ENCODE measurements around the gene CFL1. TPM values are rescaled to one million over a fixed set of nuclear protein-coding genes. Genes with fewer than 3 reads are reported as not detected.

The CFL1 gene
- total RNA-seq, 1 donor from 2014 or later = 386 TPM

GRCh38 chr11:65872586-65873317 lies 14.8 kb upstream of the CFL1 start, which contains the start of gene EFEMP2:
Gene EFEMP2 (minus strand): TSS chr11:65872800. CDS start chr11:65872354, 446 bp downstream.
- DNase-seq (ENCODE audit: missing footprints) = peak; percentile 79
- intact Hi-C loops (cut with DNase I) = loop anchor here (1.0 kb wide), 1 partner anchor 12 kb away; the partner anchor contains the start of gene MUS81
- ATAC-seq = peak; percentile 43

GRCh38 chr11:65871811-65872548 lies 14.0 kb upstream of the CFL1 start:
- peak; percentile 1 for ATAC-seq
- peak; percentile 45 for DNase-seq (ENCODE audit: missing footprints)
- intact Hi-C loops (cut with DNase I) = no loop called here

- intact Hi-C loops (cut with DNase I) = no loop called here
- ATAC-seq = no peak
- peak; percentile 73 for DNase-seq (ENCODE audit: missing footprints)
Observed at GRCh38 chr11:65870706-65871681, 13.0 kb upstream of the CFL1 start.

- intact Hi-C loops (cut with DNase I) = no loop called here
- DNase-seq (ENCODE audit: missing footprints) (no peak), ATAC-seq (no peak)
Observed at GRCh38 chr11:65870307-65870658, 12.3 kb upstream of the CFL1 start.

GRCh38 chr11:65869643-65870306 lies 11.8 kb upstream of the CFL1 start:
- intact Hi-C loops (cut with DNase I) = no loop called here
- ATAC-seq = no peak
- DNase-seq (ENCODE audit: missing footprints) = peak; percentile 57

GRCh38 chr11:65868907-65869306 lies 10.9 kb upstream of the CFL1 start:
- intact Hi-C loops (cut with DNase I) = no loop called here
- ATAC-seq = no peak
- DNase-seq (ENCODE audit: missing footprints) = no peak

GRCh38 chr11:65868076-65868667 lies 10.2 kb upstream of the CFL1 start:
- ATAC-seq = no peak
- peak; percentile 64 for DNase-seq (ENCODE audit: missing footprints)
- intact Hi-C loops (cut with DNase I) = no loop called here

- DNase-seq (ENCODE audit: missing footprints) = peak; percentile 59
- no peak for ATAC-seq
- intact Hi-C loops (cut with DNase I) = no loop called here
Observed at GRCh38 chr11:65867284-65868071, 9.5 kb upstream of the CFL1 start.

- intact Hi-C loops (cut with DNase I) = no loop called here
- peak; percentile 17 for DNase-seq (ENCODE audit: missing footprints)
- no peak for ATAC-seq
Observed at GRCh38 chr11:65866509-65867283, 8.7 kb upstream of the CFL1 start.

- DNase-seq (ENCODE audit: missing footprints) = peak; percentile 25
- intact Hi-C loops (cut with DNase I) = no loop called here
- ATAC-seq = no peak
Observed at GRCh38 chr11:65865550-65866172, 7.7 kb upstream of the CFL1 start.

- intact Hi-C loops (cut with DNase I) = no loop called here
- DNase-seq (ENCODE audit: missing footprints) (peak; percentile 45), ATAC-seq (no peak)
Observed at GRCh38 chr11:65864706-65865471, 6.9 kb upstream of the CFL1 start.

GRCh38 chr11:65863889-65864705 lies 6.1 kb upstream of the CFL1 start:
- ATAC-seq (no peak), DNase-seq (ENCODE audit: missing footprints) (peak; percentile 58)
- intact Hi-C loops (cut with DNase I) = no loop called here

GRCh38 chr11:65862941-65863888 lies 5.2 kb upstream of the CFL1 start:
- intact Hi-C loops (cut with DNase I) = no loop called here
- ATAC-seq (no peak), DNase-seq (ENCODE audit: missing footprints) (peak; percentile 62)

Data from Right ventricle myocardium inferior (tissue), 1 donor.